Bronchial epithelial cell (primary cell): ENCODE results near the gene NANOS2. TPM values are rescaled to one million over a fixed set of nuclear protein-coding genes. Genes with fewer than 3 reads are reported as not detected.
A peak's percentile ranks its signal among the peaks of the same experiment; 100 is the strongest.

Experiments
- DNase-seq: peaks from one replicate; pipeline ENCODE4 v3.0.0-alpha.2; 2010; ENCODE audit warnings: low read depth
- FAIRE-seq: peaks from 2 replicates; lab custom pipeline; 2011; peaks lifted over from hg19 to GRCh38; lab: Jason Lieb, UNC
- H3K27me3 ChIP-seq: 2 replicates; pipeline ENCODE4 v1.5.1; 2011; ENCODE audit warnings: low read length; ENCODE audit not compliant: control insufficient read depth, insufficient read depth
- H3K36me3 ChIP-seq: 2 replicates; pipeline ENCODE4 v1.5.1; 2011; ENCODE audit warnings: low read length; ENCODE audit not compliant: control insufficient read depth, insufficient read depth
- H3K4me3 ChIP-seq: 2 replicates; pipeline ENCODE4 v1.5.1; 2011; ENCODE audit warnings: mild to moderate bottlenecking, low read depth, low read length, control low read depth
- total RNA-seq: library from RNA; depleted of rRNA; stranded (reverse); fragments of >200 nt; gene quantifications from 2 replicates; pipeline ENCODE4 v1.2.1, GENCODE V29; 2014
- TF ChIP-seq, protein P1 (sequence below): IDR thresholded peaks from 2 replicates; pipeline ENCODE4 v1.5.1; 2011; ENCODE audit warnings: mild to moderate bottlenecking, moderate library complexity, low read length, control low read depth, inconsistent platforms; ENCODE audit not compliant: insufficient read depth, severe bottlenecking

The NANOS2 gene
- total RNA-seq, 1 donor from 2014 or later = not detected

DNA sequence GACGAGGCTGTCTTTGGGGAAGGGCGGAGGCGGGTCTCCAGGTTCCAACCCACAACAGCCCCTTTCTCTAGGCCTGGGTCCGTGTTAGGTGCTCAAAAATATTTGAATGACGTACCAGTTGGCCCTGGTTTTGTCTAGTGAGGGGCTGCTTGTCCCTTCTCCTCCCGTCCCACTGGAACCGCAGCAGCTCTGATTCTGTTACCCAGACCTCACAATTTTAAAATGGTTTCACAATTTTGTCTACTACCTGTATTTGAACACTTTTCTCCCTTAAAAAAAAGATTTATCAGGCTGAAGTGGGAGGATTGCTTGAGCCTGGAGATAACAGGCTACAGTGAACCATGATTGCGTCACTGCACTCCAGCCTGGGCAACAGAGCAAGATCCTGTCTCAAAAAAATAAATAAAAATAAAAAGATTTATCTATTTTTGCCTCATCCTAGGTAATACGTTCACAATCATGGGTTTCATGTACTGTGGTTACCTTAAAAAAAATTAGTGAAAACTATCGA is 27.3 kb downstream of the NANOS2 start:
- H3K36me3 ChIP-seq = peaks cover 2% of the 10 kb centered on the region
- no peaks in the 10 kb centered on the region for H3K27me3 ChIP-seq
- FAIRE-seq (no peak), DNase-seq (no peak)
- peak overlapping the region; percentile 62 for H3K4me3 ChIP-seq
- TF ChIP-seq, protein P1, sequence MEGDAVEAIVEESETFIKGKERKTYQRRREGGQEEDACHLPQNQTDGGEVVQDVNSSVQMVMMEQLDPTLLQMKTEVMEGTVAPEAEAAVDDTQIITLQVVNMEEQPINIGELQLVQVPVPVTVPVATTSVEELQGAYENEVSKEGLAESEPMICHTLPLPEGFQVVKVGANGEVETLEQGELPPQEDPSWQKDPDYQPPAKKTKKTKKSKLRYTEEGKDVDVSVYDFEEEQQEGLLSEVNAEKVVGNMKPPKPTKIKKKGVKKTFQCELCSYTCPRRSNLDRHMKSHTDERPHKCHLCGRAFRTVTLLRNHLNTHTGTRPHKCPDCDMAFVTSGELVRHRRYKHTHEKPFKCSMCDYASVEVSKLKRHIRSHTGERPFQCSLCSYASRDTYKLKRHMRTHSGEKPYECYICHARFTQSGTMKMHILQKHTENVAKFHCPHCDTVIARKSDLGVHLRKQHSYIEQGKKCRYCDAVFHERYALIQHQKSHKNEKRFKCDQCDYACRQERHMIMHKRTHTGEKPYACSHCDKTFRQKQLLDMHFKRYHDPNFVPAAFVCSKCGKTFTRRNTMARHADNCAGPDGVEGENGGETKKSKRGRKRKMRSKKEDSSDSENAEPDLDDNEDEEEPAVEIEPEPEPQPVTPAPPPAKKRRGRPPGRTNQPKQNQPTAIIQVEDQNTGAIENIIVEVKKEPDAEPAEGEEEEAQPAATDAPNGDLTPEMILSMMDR = no peak

DNA sequence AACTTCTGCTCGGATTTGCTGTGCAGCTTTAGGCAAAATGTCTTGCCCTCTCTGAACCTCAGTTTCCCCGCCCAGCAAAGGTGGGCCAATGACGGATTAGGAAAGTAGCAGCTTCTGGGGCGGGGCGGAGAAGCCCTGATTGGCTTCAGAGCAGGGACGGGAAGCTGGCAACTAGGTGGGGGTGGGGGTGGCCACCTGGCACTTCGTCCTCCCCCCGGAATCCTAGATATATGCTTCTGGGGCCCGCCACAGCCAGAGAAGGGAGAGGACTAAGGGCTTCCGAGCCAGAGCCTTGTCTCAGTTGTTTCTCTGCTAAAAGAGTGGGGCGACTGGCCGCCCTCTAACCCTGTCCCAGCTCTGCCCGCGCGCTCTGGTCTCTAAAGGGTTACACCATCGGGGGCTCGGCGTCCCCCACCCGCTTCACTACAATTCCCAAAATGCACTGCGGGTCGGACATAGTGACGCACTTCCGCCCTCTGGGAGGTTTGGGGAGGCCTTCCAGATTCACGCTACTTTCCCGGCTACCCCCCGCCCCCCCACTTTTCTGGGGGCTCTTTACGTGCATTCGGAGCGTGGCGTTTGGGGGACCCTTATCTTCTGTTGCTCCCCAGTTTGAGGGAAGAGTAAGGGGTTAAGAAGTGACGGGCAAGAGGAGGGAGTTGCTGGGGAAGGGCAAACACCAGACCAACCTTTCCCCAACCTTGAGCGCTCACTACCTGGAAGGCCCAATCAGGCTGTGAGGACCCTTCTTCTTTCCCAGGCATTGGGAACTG is 28.0 kb downstream of the NANOS2 start:
- FAIRE-seq (no peak), DNase-seq (peak; percentile 84)
- TF ChIP-seq, protein P1 = no peak

DNA sequence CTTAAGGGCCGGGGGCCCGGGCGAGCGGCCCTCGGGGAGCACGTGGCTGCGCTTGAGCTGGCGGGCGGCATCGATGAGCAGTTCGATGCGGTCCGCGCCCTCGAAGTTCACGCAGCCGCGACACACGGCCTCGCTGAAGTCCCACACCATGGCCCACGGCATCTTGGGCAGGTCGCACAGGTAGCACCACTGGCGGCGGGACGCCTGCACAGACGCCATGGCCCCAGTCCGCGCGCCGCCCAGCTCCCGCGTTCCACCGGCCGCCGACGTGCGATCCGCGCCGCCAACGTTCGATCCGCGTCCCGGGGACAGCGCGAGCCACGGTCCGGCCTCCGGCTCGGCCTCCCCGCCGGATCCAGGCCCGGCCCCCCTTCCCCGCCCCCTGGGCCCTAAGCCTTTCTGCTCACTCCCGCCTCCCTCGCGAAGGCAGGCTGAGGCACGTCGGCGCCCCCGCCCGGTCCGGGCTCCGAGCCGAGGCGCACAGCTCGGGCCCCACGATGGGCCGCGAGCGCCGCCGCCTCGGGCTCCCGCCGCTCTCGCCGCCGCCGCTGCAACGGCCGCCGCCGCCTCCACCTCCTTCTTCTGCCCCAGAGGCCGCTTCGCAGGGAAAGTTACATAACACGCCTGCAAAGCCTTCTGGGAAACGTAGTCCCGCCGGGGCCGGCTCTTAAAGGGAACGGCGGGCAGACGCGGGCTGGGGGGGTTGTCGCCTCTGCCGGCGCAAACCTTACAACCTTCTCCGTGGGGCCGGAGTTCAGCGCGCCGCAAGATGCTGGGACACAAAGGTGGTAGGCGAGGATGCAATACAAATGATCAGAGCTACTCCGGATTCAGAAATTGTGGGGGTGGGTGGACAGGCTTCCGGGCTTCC is 28.8 kb downstream of the NANOS2 start, which contains the start of gene IRF2BP1:
IRF2BP1 (minus strand) TSS at position 586 of the 871 bp plus-strand sequence; CDS start at position 219, 367 bp downstream.
- H3K27me3 ChIP-seq = no peaks in the 10 kb centered on the region
- peaks cover 2% of the 10 kb centered on the region for H3K36me3 ChIP-seq
- H3K4me3 ChIP-seq = peak within 1 kb of the TSS; percentile 62
- DNase-seq = peak; percentile 83
- TF ChIP-seq, protein P1 = no peak
- FAIRE-seq = no peak

More for the DNA sequence above, 28.0 kb downstream of the NANOS2 start:
- Histone ChIP-seq H3K36me3 (peaks cover 2% of the 10 kb centered on the region), H3K27me3 (no peaks in the 10 kb centered on the region), H3K4me3 (peak overlapping the region; percentile 62)

GRCh38 chr19:45884682-45885555 is 29.7 kb downstream of the NANOS2 start:
- DNase-seq (no peak), FAIRE-seq (no peak)
- TF ChIP-seq, protein P1 = no peak
- Histone ChIP-seq H3K4me3 (peak overlapping the region; percentile 62), H3K27me3 (no peaks in the 10 kb centered on the region), H3K36me3 (peaks cover 2% of the 10 kb centered on the region)
